DND-41 (cell line): ENCODE data around the gene LDB1.

Experiments
- CTCF ChIP-seq: IDR thresholded peaks from 2 replicates; pipeline ENCODE4 v1.5.1; 2012; ENCODE audit warnings: borderline replicate concordance, low read length, moderate library complexity, mild to moderate bottlenecking; ENCODE audit not compliant: poor library complexity, severe bottlenecking; ENCODE audit errors: extremely low read depth
- EZH2 ChIP-seq: IDR thresholded peaks from 3 replicates; pipeline ENCODE4 v1.6.1; 2012; ENCODE audit warnings: borderline replicate concordance, low read depth, mild to moderate bottlenecking, moderate library complexity, low read length, inconsistent platforms; ENCODE audit not compliant: severe bottlenecking

GRCh38 chr10:102118867-102119266, 1.3 kb downstream of the LDB1 start:
- TF ChIP-seq CTCF = no peak
- no peak for TF ChIP-seq EZH2
